MM.1S (cell line): ENCODE results near the gene PEX26.
"Not testable (repeated sequence)": the region's sequence is repeated elsewhere in the genome, so short reads cannot be mapped to it uniquely, and the experiment has no call there.

Experiments used
- EZH2 ChIP-seq: fragments of 300-600 bp; sonication (generic); optimal IDR thresholded peaks from 2 replicates; pipeline ENCODE3; 2017; ENCODE audit warnings: low read depth, mild to moderate bottlenecking, antibody characterized with exemption, low read length, mixed read lengths
- EZH2phosphoT487 ChIP-seq: fragments of 300-600 bp; sonication (generic); IDR thresholded peaks from 2 replicates; pipeline ENCODE4 v1.6.1; 2018; ENCODE audit warnings: antibody characterized with exemption, low read length
- TF ChIP-seq, protein P1 (sequence below): fragments of 300-600 bp; sonication (generic); IDR thresholded peaks from 2 replicates; pipeline ENCODE4 v1.5.1; 2016; ENCODE audit warnings: antibody characterized with exemption, low read length, mixed read lengths

DNA sequence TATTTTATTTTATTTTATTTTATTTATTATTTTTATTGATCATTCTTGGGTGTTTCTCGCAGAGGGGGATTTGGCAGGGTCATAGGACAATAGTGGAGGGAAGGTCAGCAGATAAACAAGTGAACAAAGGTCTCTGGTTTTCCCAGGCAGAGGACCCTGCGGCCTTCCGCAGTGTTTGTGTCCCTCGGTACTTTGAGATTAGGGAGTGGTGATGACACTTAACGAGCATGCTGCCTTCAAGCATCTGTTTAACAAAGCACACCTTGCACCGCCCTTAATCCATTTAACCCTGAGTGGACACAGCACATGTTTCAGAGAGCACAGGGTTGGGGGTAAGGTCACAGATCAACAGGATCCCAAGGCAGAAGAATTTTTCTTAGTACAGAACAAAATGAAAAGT lies 36.9 kb upstream of the PEX26 start:
- TF ChIP-seq, protein P1, sequence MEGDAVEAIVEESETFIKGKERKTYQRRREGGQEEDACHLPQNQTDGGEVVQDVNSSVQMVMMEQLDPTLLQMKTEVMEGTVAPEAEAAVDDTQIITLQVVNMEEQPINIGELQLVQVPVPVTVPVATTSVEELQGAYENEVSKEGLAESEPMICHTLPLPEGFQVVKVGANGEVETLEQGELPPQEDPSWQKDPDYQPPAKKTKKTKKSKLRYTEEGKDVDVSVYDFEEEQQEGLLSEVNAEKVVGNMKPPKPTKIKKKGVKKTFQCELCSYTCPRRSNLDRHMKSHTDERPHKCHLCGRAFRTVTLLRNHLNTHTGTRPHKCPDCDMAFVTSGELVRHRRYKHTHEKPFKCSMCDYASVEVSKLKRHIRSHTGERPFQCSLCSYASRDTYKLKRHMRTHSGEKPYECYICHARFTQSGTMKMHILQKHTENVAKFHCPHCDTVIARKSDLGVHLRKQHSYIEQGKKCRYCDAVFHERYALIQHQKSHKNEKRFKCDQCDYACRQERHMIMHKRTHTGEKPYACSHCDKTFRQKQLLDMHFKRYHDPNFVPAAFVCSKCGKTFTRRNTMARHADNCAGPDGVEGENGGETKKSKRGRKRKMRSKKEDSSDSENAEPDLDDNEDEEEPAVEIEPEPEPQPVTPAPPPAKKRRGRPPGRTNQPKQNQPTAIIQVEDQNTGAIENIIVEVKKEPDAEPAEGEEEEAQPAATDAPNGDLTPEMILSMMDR, result not testable (repeated sequence)
- not testable (repeated sequence) for TF ChIP-seq EZH2, EZH2phosphoT487
